ENCODE data around the gene UBE2E1.
A peak's percentile ranks its signal among the peaks of the same experiment; 100 is the strongest.
"Not testable (repeated sequence)": the region's sequence is repeated elsewhere in the genome, so short reads cannot be mapped to it uniquely, and the experiment has no call there.

Gene UBE2E1

GRCh38 chr3:23911397-23911796 lies 105.6 kb downstream of the UBE2E1 start:
- no peak for DNase-seq (ENCODE audit: low spot score)
- in situ Hi-C loops (cut with MboI; ENCODE audit: low pct_unique_long_range_greater_than_20kb, low sequenced_read_pairs, unreplicated experiment) = no loop called here
- TF ChIP-seq, protein P1, sequence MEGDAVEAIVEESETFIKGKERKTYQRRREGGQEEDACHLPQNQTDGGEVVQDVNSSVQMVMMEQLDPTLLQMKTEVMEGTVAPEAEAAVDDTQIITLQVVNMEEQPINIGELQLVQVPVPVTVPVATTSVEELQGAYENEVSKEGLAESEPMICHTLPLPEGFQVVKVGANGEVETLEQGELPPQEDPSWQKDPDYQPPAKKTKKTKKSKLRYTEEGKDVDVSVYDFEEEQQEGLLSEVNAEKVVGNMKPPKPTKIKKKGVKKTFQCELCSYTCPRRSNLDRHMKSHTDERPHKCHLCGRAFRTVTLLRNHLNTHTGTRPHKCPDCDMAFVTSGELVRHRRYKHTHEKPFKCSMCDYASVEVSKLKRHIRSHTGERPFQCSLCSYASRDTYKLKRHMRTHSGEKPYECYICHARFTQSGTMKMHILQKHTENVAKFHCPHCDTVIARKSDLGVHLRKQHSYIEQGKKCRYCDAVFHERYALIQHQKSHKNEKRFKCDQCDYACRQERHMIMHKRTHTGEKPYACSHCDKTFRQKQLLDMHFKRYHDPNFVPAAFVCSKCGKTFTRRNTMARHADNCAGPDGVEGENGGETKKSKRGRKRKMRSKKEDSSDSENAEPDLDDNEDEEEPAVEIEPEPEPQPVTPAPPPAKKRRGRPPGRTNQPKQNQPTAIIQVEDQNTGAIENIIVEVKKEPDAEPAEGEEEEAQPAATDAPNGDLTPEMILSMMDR (IDR thresholded peaks at IDR 0.05; ENCODE audit: extremely low read depth, insufficient read depth, missing control alignments) = no peak

GRCh38 chr3:23912335-23912734 lies 106.6 kb downstream of the UBE2E1 start:
- in situ Hi-C loops (cut with MboI; ENCODE audit: low pct_unique_long_range_greater_than_20kb, low sequenced_read_pairs, unreplicated experiment); DNase-seq (ENCODE audit: low spot score): not testable (repeated sequence)

- no peak for DNase-seq (ENCODE audit: low spot score)
- TF ChIP-seq, protein P1 (IDR thresholded peaks at IDR 0.05; ENCODE audit: extremely low read depth, insufficient read depth, missing control alignments) = no peak
- in situ Hi-C loops (cut with MboI; ENCODE audit: low pct_unique_long_range_greater_than_20kb, low sequenced_read_pairs, unreplicated experiment) = no loop called here
These were observed 107.4 kb downstream of the UBE2E1 start for GRCh38 chr3:23913182-23913581.

GRCh38 chr3:23913873-23914743 lies 108.4 kb downstream of the UBE2E1 start:
- TF ChIP-seq, protein P1 (IDR thresholded peaks at IDR 0.05; ENCODE audit: extremely low read depth, insufficient read depth, missing control alignments) = no peak
- DNase-seq (ENCODE audit: low spot score) = peak; percentile 33
- in situ Hi-C loops (cut with MboI; ENCODE audit: low pct_unique_long_range_greater_than_20kb, low sequenced_read_pairs, unreplicated experiment) = no loop called here

GRCh38 chr3:23915537-23916108 lies 109.9 kb downstream of the UBE2E1 start:
- TF ChIP-seq, protein P1 (IDR thresholded peaks at IDR 0.05; ENCODE audit: extremely low read depth, insufficient read depth, missing control alignments) = no peak
- no peak for DNase-seq (ENCODE audit: low spot score)
- in situ Hi-C loops (cut with MboI; ENCODE audit: low pct_unique_long_range_greater_than_20kb, low sequenced_read_pairs, unreplicated experiment) = no loop called here

GRCh38 chr3:23916152-23916885 lies 110.6 kb downstream of the UBE2E1 start:
- DNase-seq (ENCODE audit: low spot score) = no peak

More at GRCh38 chr3:23916152-23916885, 110.6 kb downstream of the UBE2E1 start:
- TF ChIP-seq, protein P1 (IDR thresholded peaks at IDR 0.05; ENCODE audit: extremely low read depth, insufficient read depth, missing control alignments) = no peak
- in situ Hi-C loops (cut with MboI; ENCODE audit: low pct_unique_long_range_greater_than_20kb, low sequenced_read_pairs, unreplicated experiment) = no loop called here

Data from GM13977 (cell line).